K562 (cell line): ENCODE results near the gene APOA1.

Source experiments
- ATF2 ChIP-seq: sonication (generic); formaldehyde crosslinking; IDR thresholded peaks from 2 replicates; pipeline ENCODE4 v1.8.1; 2022; ENCODE audit warnings: missing genetic modification reagents
- CEBPZ ChIP-seq: fragments of 150-350 bp; IDR thresholded peaks from 2 replicates; pipeline ENCODE4 v1.6.1; 2014; ENCODE audit warnings: low read depth, mild to moderate bottlenecking, low read length, borderline replicate concordance
- CREM ChIP-seq: IDR thresholded peaks from 2 replicates; pipeline ENCODE4 v1.6.1; 2014; ENCODE audit warnings: antibody characterized with exemption, low read depth
- CTCF ChIP-seq, 3 experiments: IDR thresholded peaks in 2 of 3; conservative IDR thresholded peaks in 1 of 3; 2 replicates each; pipeline ENCODE4 v1.5.1; 2011 to 2012; ENCODE audit warnings: low read length in 3 of 3, mild to moderate bottlenecking in 3 of 3, control low read depth in 2 of 3, improper control_type of control experiment in 1 of 3, inconsistent platforms in 1 of 3, low read depth in 1 of 3, mixed read lengths in 1 of 3, moderate library complexity in 1 of 3; ENCODE audit not compliant: insufficient read depth in 2 of 3
- HCFC1 ChIP-seq: IDR thresholded peaks from 2 replicates; pipeline ENCODE4 v1.6.1; 2012; ENCODE audit warnings: low read depth, low read length, improper control_type of control experiment
- JUNB ChIP-seq: fragments of 450-650 bp; formaldehyde crosslinking; conservative IDR thresholded peaks from 2 replicates; pipeline ENCODE4 v1.4.0; 2020; ENCODE audit warnings: mild to moderate bottlenecking
- KLF13 ChIP-seq: fragments of 450-650 bp; IDR thresholded peaks from 2 replicates; pipeline ENCODE4 v1.6.1; 2016; ENCODE audit warnings: missing genetic modification characterization, low read depth, mild to moderate bottlenecking, missing compliant biosample characterization, moderate library complexity, borderline replicate concordance
- RAD51 ChIP-seq: fragments of 450-650 bp; IDR thresholded peaks from 2 replicates; pipeline ENCODE4 v1.7.1; 2016; ENCODE audit warnings: low read depth, mild to moderate bottlenecking, borderline replicate concordance
- STAT5B ChIP-seq: fragments of 250-450 bp; sonication (Bioruptor Pico); IDR thresholded peaks from 2 replicates; pipeline ENCODE4 v1.8.0; 2021; ENCODE audit warnings: mild to moderate bottlenecking, inconsistent platforms
- SUPT5H ChIP-seq: fragments of 450-650 bp; IDR thresholded peaks from 2 replicates; pipeline ENCODE4 v1.6.1; 2016
- USF2 ChIP-seq: sonication (generic); formaldehyde crosslinking; IDR thresholded peaks from 2 replicates; pipeline ENCODE4 v1.5.0; 2020; ENCODE audit warnings: missing genetic modification reagents
- ZFP91 ChIP-seq: sonication (generic); formaldehyde crosslinking; IDR thresholded peaks from 2 replicates; pipeline ENCODE4 v1.8.0; 2022; ENCODE audit warnings: mild to moderate bottlenecking, missing genetic modification reagents
- ZNF197 ChIP-seq: fragments of 200-800 bp; sonication (Bioruptor generic); IDR thresholded peaks from 2 replicates; pipeline ENCODE4 v1.6.1; 2016; ENCODE audit warnings: low read depth, missing genetic modification characterization, missing compliant biosample characterization

- TF ChIP-seq SUPT5H = no peak
- TF ChIP-seq CTCF (IDR thresholded peaks at IDR 0.05 in 2 of 3, conservative IDR thresholded peaks at IDR 0.05 in 1 of 3; ENCODE audit: insufficient read depth in 2 of 3, low read depth in 1 of 3, low read length in 3 of 3) = no peak
- TF ChIP-seq ZFP91 (CRISPR knock-in tag) = no peak
- TF ChIP-seq USF2 = no peak
- TF ChIP-seq KLF13 (tag) = no peak
- no peak for TF ChIP-seq HCFC1
- TF ChIP-seq ATF2 (CRISPR knock-in tag) = no peak
- no peak for TF ChIP-seq JUNB
- no peak for TF ChIP-seq CREM
- no peak for TF ChIP-seq RAD51
- TF ChIP-seq ZNF197 = no peak
- no peak for TF ChIP-seq STAT5B (CRISPR knock-in tag)
- no peak for TF ChIP-seq CEBPZ
Observed at GRCh38 chr11:116804001-116804400, 33.4 kb downstream of the APOA1 start.
